ENCODE data around the gene NCAN. TPM values are rescaled to one million over a fixed set of nuclear protein-coding genes. Genes with fewer than 3 reads are reported as not detected.

Gene NCAN
- total RNA-seq = under 0.01 TPM in 1 of 2 replicates, not detected in the other

GRCh38 chr19:19211499-19212420 is at the start of gene NCAN:
NCAN (plus strand) TSS chr19:19211958; CDS start chr19:19216954, 4,996 bp downstream.

GRCh38 chr19:19170053-19170872 is 41.5 kb upstream of the NCAN start, which contains the start of gene MEF2B:
MEF2B (minus strand) TSS chr19:19170263; CDS start chr19:19150735, 19,528 bp downstream.

GRCh38 chr19:19192078-19192882 is 19.5 kb upstream of the NCAN start, which contains the start of the genes BORCS8 and RFXANK:
BORCS8 (minus strand) TSS chr19:19192152; CDS start chr19:19192117, 35 bp downstream.
RFXANK (plus strand) TSS chr19:19192258; CDS start chr19:19193947, 1,689 bp downstream.

GRCh38 chr19:19203012-19203856 is 8.5 kb upstream of the NCAN start, which contains the start of gene NR2C2AP:
NR2C2AP (minus strand) TSS chr19:19203414; CDS start chr19:19203060, 354 bp downstream.

Small RNAs within 50 kb of the gene (small RNA-seq; reads per million reads assigned to genes)
- gene RNU6-1028P = not detected

Other genes with a start within 250 kb of the NCAN start
- gene SUGP2, start 178.4 kb upstream of the NCAN start, total RNA-seq = 39.1 and 42.2 TPM in 2 replicates
- 37.9 and 38.0 TPM in 2 replicates for gene ARMC6, start 178.4 kb upstream of the NCAN start, total RNA-seq
- gene SLC25A42, start 148.0 kb upstream of the NCAN start, total RNA-seq = 8.9 and 12.8 TPM in 2 replicates
- gene TMEM161A, start 73.5 kb upstream of the NCAN start, total RNA-seq = 14.3 and 15.3 TPM in 2 replicates
- not detected in 2 replicates for gene MEF2B, start 41.7 kb upstream of the NCAN start, total RNA-seq
- gene BORCS8, start 19.8 kb upstream of the NCAN start, total RNA-seq = 15.4 and 15.9 TPM in 2 replicates
- gene RFXANK, start 19.7 kb upstream of the NCAN start, total RNA-seq = 37.6 and 38.1 TPM in 2 replicates
- 3.0 and 4.4 TPM in 2 replicates for gene NR2C2AP, start 8.5 kb upstream of the NCAN start, total RNA-seq
- gene TM6SF2, start 61.3 kb downstream of the NCAN start, total RNA-seq = 0.32 and 0.36 TPM in 2 replicates
- 32.0 and 34.6 TPM in 2 replicates for gene SUGP1, start 108.6 kb downstream of the NCAN start, total RNA-seq
- gene MAU2, start 108.9 kb downstream of the NCAN start, total RNA-seq = 56.7 and 65.2 TPM in 2 replicates
- gene GATAD2A, start 193.7 kb downstream of the NCAN start, total RNA-seq = 48.4 and 51.9 TPM in 2 replicates